Hepatocyte (in vitro differentiated cells): Measurements from ENCODE around the gene RASSF4. TPM values are rescaled to one million over a fixed set of nuclear protein-coding genes. Genes with fewer than 3 reads are reported as not detected.

ENCODE experiments used
- DNase-seq: peaks from one replicate; pipeline ENCODE4 v3.0.0-alpha.2; 2016; ENCODE audit warnings: low spot score
- H2AFZ ChIP-seq: fragments of 200-600 bp; sonication (generic); 2 replicates; pipeline ENCODE4 v1.6.0; 2016; ENCODE audit warnings: antibody characterized with exemption, mild to moderate bottlenecking
- H3K27ac ChIP-seq: fragments of 200-600 bp; sonication (generic); 2 replicates; pipeline ENCODE4 v1.5.1; 2016; ENCODE audit warnings: mild to moderate bottlenecking
- H3K27me3 ChIP-seq: fragments of 200-600 bp; sonication (generic); 2 replicates; pipeline ENCODE4 v1.6.1; 2016
- H3K36me3 ChIP-seq: fragments of 200-600 bp; sonication (generic); replicated peaks from 2 replicates; pipeline ENCODE4 v1.5.1; 2016; ENCODE audit warnings: low read depth; ENCODE audit not compliant: insufficient read depth
- H3K4me1 ChIP-seq: fragments of 200-600 bp; sonication (generic); 2 replicates; pipeline ENCODE4 v1.5.1; 2016; ENCODE audit warnings: mild to moderate bottlenecking, moderate library complexity; ENCODE audit not compliant: insufficient read depth
- H3K4me2 ChIP-seq: fragments of 200-600 bp; sonication (generic); 2 replicates; pipeline ENCODE4 v1.6.0; 2016
- H3K4me3 ChIP-seq: fragments of 200-600 bp; sonication (generic); 2 replicates; pipeline ENCODE4 v1.5.1; 2016; ENCODE audit warnings: mild to moderate bottlenecking
- H3K79me2 ChIP-seq: fragments of 200-600 bp; sonication (generic); 2 replicates; pipeline ENCODE4 v1.6.0; 2017; ENCODE audit warnings: mild to moderate bottlenecking
- H3K9me2 ChIP-seq: fragments of 200-600 bp; sonication (generic); replicated peaks from 2 replicates; pipeline ENCODE4 v1.6.0; 2017; ENCODE audit warnings: mild to moderate bottlenecking; ENCODE audit not compliant: insufficient read depth
- H3K9me3 ChIP-seq: fragments of 200-600 bp; sonication (generic); 2 replicates; pipeline ENCODE4 v1.5.1; 2016; ENCODE audit warnings: low read depth, mild to moderate bottlenecking
- H4K20me1 ChIP-seq: fragments of 200-600 bp; sonication (generic); 2 replicates; pipeline ENCODE4 v1.6.0; 2016; ENCODE audit warnings: mild to moderate bottlenecking; ENCODE audit not compliant: insufficient read depth, poor library complexity, severe bottlenecking
- EZH2 ChIP-seq: fragments of 200-600 bp; sonication (generic); IDR thresholded peaks from 2 replicates; pipeline ENCODE4 v1.6.1; 2016; ENCODE audit warnings: antibody characterized with exemption, mild to moderate bottlenecking, borderline replicate concordance
- EZH2phosphoT487 ChIP-seq: fragments of 200-600 bp; sonication (generic); IDR thresholded peaks from one replicate; pipeline ENCODE4 v1.6.1; 2018; ENCODE audit warnings: antibody characterized with exemption, mild to moderate bottlenecking, low read depth, moderate library complexity; ENCODE audit not compliant: unreplicated experiment, severe bottlenecking
- WGBS: methylation state at CpG from one replicate; pipeline ENCODE4 v1.1.6; 2016; ENCODE audit warnings: low lambda C conversion rate; ENCODE audit errors: missing lambda C conversion rate; 5-methylcytosine and 5-hydroxymethylcytosine counted together
- polyA plus RNA-seq: library from polyadenylated mRNA; unstranded; fragments of >200 nt; fragmentation: Nextera tagmentation; extraction: Ambion mirVana; gene quantifications from 2 replicates; pipeline ENCODE4 v1.2.1, GENCODE V29; 2016
- total RNA-seq: library from RNA; depleted of rRNA; stranded (reverse); fragments of >200 nt; gene quantifications from 2 replicates; pipeline ENCODE4 v1.2.3, GENCODE V29; 2014
- TF ChIP-seq, protein P1 (sequence below): fragments of 200-600 bp; sonication (generic); IDR thresholded peaks from 2 replicates; pipeline ENCODE4 v1.5.1; 2016; ENCODE audit warnings: antibody characterized with exemption, mild to moderate bottlenecking; ENCODE audit not compliant: poor library complexity

Gene RASSF4
- total and polyA plus RNA-seq, 2 experiments from 2014 or later = 19.2 to 20.1 TPM

DNA sequence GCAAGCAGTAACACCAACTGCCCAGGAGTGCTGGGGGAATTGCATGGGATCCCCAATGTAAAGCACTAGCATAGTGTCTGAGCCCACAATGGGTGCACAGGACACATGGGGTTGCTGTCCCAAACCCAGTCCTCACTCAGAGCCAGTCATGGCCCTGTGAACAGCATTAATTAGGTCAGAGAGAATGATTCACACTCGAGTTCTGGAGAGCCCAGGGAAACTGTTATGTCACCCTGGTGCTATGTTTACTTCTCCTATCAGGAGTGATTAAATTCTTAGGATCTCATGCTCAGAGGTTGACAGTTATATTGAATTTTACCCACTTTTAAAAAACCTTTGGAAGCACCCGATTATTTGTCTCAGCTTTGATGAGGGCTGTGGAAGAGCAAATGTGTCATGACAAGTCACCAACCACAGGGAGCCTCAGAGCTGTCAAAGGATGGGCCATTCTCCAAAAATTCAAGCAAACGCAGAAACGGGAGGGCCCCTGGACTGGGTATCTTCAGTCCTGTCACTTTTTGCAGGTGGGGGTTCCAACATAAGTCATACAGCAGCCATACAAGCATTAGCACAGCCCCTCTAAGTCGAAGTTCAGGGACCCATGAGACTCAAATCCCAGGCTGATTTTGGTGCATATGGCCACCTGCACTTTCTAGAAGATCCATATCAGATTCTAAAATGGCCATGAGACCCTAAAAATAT lies 1.3 kb upstream of the RASSF4 start:
- Histone ChIP-seq H3K9me2 (no peaks in the 10 kb centered on the region), H4K20me1 (no peaks in the 10 kb centered on the region), H3K27ac (peak overlapping the region; percentile 97), H3K4me2 (peak overlapping the region; percentile 80), H3K79me2 (peaks cover 23% of the 10 kb centered on the region), H3K27me3 (no peaks in the 10 kb centered on the region), H3K4me1 (peaks cover 32% of the 10 kb centered on the region), H2AFZ (no peak overlapping the region), H3K4me3 (peak overlapping the region; percentile 69), H3K36me3 (no peaks in the 10 kb centered on the region), H3K9me3 (no peaks in the 10 kb centered on the region)
- WGBS = 27% methylated on average over 5 of the region's 5 CpGs
- DNase-seq = peak; percentile 62
- TF ChIP-seq EZH2 (no peak), EZH2phosphoT487 (no peak)
- TF ChIP-seq, protein P1, sequence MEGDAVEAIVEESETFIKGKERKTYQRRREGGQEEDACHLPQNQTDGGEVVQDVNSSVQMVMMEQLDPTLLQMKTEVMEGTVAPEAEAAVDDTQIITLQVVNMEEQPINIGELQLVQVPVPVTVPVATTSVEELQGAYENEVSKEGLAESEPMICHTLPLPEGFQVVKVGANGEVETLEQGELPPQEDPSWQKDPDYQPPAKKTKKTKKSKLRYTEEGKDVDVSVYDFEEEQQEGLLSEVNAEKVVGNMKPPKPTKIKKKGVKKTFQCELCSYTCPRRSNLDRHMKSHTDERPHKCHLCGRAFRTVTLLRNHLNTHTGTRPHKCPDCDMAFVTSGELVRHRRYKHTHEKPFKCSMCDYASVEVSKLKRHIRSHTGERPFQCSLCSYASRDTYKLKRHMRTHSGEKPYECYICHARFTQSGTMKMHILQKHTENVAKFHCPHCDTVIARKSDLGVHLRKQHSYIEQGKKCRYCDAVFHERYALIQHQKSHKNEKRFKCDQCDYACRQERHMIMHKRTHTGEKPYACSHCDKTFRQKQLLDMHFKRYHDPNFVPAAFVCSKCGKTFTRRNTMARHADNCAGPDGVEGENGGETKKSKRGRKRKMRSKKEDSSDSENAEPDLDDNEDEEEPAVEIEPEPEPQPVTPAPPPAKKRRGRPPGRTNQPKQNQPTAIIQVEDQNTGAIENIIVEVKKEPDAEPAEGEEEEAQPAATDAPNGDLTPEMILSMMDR = no peak

DNA sequence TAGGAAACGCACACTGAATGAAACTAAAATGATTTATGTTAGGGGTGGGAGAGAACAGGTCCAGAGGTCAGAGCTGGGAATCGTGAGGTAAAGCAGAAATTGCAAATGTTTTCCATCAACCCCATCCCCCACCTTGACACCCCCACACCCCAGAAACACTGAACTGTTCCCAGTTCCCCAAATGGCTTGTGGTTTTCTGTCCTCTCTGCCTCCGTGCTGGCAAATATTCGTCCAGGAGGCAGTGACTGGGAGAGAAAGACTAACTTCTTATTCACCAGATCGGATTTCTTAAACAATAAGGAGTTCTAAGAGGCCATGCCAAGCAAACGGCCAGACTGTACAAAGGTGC lies 730 bp upstream of the RASSF4 start:
- TF ChIP-seq, protein P1 = no peak
- TF ChIP-seq EZH2 = no peak
- no peak for TF ChIP-seq EZH2phosphoT487
- no peaks in the 10 kb centered on the region for H3K9me2 ChIP-seq
- H3K4me2 ChIP-seq = peak overlapping the region; percentile 80
- no peak for DNase-seq
- H4K20me1 ChIP-seq = no peaks in the 10 kb centered on the region
- no peaks in the 10 kb centered on the region for H3K36me3 ChIP-seq
- WGBS = 4% methylated on average over 6 of the region's 6 CpGs
- peaks cover 37% of the 10 kb centered on the region for H3K4me1 ChIP-seq
- H3K27me3 ChIP-seq = no peaks in the 10 kb centered on the region
- no peaks in the 10 kb centered on the region for H3K9me3 ChIP-seq
- peak overlapping the region; percentile 71 for H2AFZ ChIP-seq
- H3K79me2 ChIP-seq = peaks cover 23% of the 10 kb centered on the region
- H3K27ac ChIP-seq = peak overlapping the region; percentile 97
- peak overlapping the region; percentile 69 for H3K4me3 ChIP-seq

- peak overlapping the region; percentile 18 for H3K4me3 ChIP-seq
- peaks cover 49% of the 10 kb centered on the region for H3K4me1 ChIP-seq
- peak overlapping the region; percentile 55 for H2AFZ ChIP-seq
Measured at GRCh38 chr10:44960088-44960460, 472 bp downstream of the RASSF4 start.

More at GRCh38 chr10:44960088-44960460, 472 bp downstream of the RASSF4 start:
- TF ChIP-seq EZH2 = no peak
- TF ChIP-seq EZH2phosphoT487 = no peak
- TF ChIP-seq, protein P1 = no peak
- peak overlapping the region; percentile 66 for H3K27ac ChIP-seq
- WGBS = 48% methylated on average over 8 of the region's 8 CpGs
- no peaks in the 10 kb centered on the region for H3K9me2 ChIP-seq
- H3K79me2 ChIP-seq = peaks cover 21% of the 10 kb centered on the region
- DNase-seq = no peak
- H3K9me3 ChIP-seq = no peaks in the 10 kb centered on the region
- no peaks in the 10 kb centered on the region for H3K36me3 ChIP-seq
- no peaks in the 10 kb centered on the region for H4K20me1 ChIP-seq
- H3K4me2 ChIP-seq = peak overlapping the region; percentile 80
- H3K27me3 ChIP-seq = no peaks in the 10 kb centered on the region
